ENCODE results near the gene MYO18A. TPM values are rescaled to one million over a fixed set of nuclear protein-coding genes. Genes with fewer than 3 reads are reported as not detected.

The MYO18A gene
- total RNA-seq, 4 donors from 2014 or later = 71.6 to 125 (median 104) TPM

GRCh38 chr17:29115961-29116803, 64.0 kb downstream of the MYO18A start:
- 48 to 57% methylated on average over 16 to 19 of the region's 20 CpGs for WGBS, 2 donors
- no peak overlapping the region for H3K4me3 ChIP-seq
- peak overlapping the region in 1 of 4 donors; percentile 19 for H3K27ac ChIP-seq
- H3K4me1 ChIP-seq = peaks cover 0 to 42% (median 15%) of the 10 kb centered on the region in 4 donors
- no peak for DNase-seq (ENCODE audit: low spot score in 2 of 2)
- no peak for TF ChIP-seq POLR2A (IDR thresholded peaks at IDR 0.05)
- TF ChIP-seq EP300 (IDR thresholded peaks at IDR 0.05) = no peak
- TF ChIP-seq CTCF (IDR thresholded peaks at IDR 0.05) = peak in 3 of 5 experiments; percentile 11 to 37 (median 22)
- H3K36me3 ChIP-seq = peaks cover 1 to 77% (median 25%) of the 10 kb centered on the region in 3 donors
- no peaks in the 10 kb centered on the region for H3K27me3 ChIP-seq
- no peaks in the 10 kb centered on the region for H3K9me3 ChIP-seq

GRCh38 chr17:29115435-29115834, 64.8 kb downstream of the MYO18A start:
- 96 to 100% methylated on average over 3 to 4 of the region's 9 CpGs for WGBS, 2 donors
- Histone ChIP-seq H3K4me1 (peaks cover 0 to 42% (median 15%) of the 10 kb centered on the region in 4 donors), H3K27ac (peak overlapping the region in 1 of 4 donors; percentile 19), H3K36me3 (peaks cover 3 to 76% (median 18%) of the 10 kb centered on the region in 3 donors), H3K4me3 (no peak overlapping the region), H3K27me3 (no peaks in the 10 kb centered on the region), H3K9me3 (no peaks in the 10 kb centered on the region)
- no peak for DNase-seq (ENCODE audit: low spot score in 2 of 2)
- TF ChIP-seq EP300 (IDR thresholded peaks at IDR 0.05) (no peak), POLR2A (IDR thresholded peaks at IDR 0.05) (no peak), CTCF (IDR thresholded peaks at IDR 0.05) (no peak)

- H3K36me3 ChIP-seq = peaks cover 3 to 76% (median 8%) of the 10 kb centered on the region in 3 donors
- no peak for DNase-seq (ENCODE audit: low spot score in 2 of 2)
- WGBS, 2 donors = 80 to 90% methylated on average over 5 of the region's 5 CpGs
- no peaks in the 10 kb centered on the region for H3K27me3 ChIP-seq
- H3K9me3 ChIP-seq = no peaks in the 10 kb centered on the region
- TF ChIP-seq POLR2A (IDR thresholded peaks at IDR 0.05) (no peak), CTCF (IDR thresholded peaks at IDR 0.05) (no peak), EP300 (IDR thresholded peaks at IDR 0.05) (no peak)
- H3K27ac ChIP-seq = peak overlapping the region in 2 of 4 donors; percentile 29 to 50
- no peak overlapping the region for H3K4me3 ChIP-seq
- peaks cover 0 to 42% (median 15%) of the 10 kb centered on the region in 4 donors for H3K4me1 ChIP-seq
Observed at GRCh38 chr17:29114141-29114540, 66.1 kb downstream of the MYO18A start.

- WGBS, 2 donors = 65 to 70% methylated on average over 6 of the region's 6 CpGs
- H3K4me3 ChIP-seq = no peak overlapping the region
- peak overlapping the region in 2 of 4 donors; percentile 29 to 50 for H3K27ac ChIP-seq
- no peaks in the 10 kb centered on the region for H3K9me3 ChIP-seq
- TF ChIP-seq CTCF (IDR thresholded peaks at IDR 0.05) (no peak), EP300 (IDR thresholded peaks at IDR 0.05) (no peak), POLR2A (IDR thresholded peaks at IDR 0.05) (no peak)
- DNase-seq (ENCODE audit: low spot score in 2 of 2) = no peak
- H3K27me3 ChIP-seq = no peaks in the 10 kb centered on the region
- H3K4me1 ChIP-seq = peaks cover 0 to 44% (median 15%) of the 10 kb centered on the region in 4 donors
- peaks cover 3 to 76% (median 5%) of the 10 kb centered on the region in 3 donors for H3K36me3 ChIP-seq
Observed at GRCh38 chr17:29113334-29113733, 66.9 kb downstream of the MYO18A start.

- no peak for TF ChIP-seq POLR2A (IDR thresholded peaks at IDR 0.05)
- TF ChIP-seq EP300 (IDR thresholded peaks at IDR 0.05) = peak in 1 of 2 donors; percentile 31
- H3K27ac ChIP-seq = peak overlapping the region in 2 of 4 donors; percentile 31 to 50
- H3K4me3 ChIP-seq = no peak overlapping the region
- H3K27me3 ChIP-seq = no peaks in the 10 kb centered on the region
- DNase-seq (ENCODE audit: low spot score in 2 of 2) = peak; percentile 61 to 67
- 36 to 43% methylated on average over 11 of the region's 11 CpGs for WGBS, 2 donors
- peaks cover 0 to 43% (median 15%) of the 10 kb centered on the region in 4 donors for H3K4me1 ChIP-seq
- no peaks in the 10 kb centered on the region for H3K9me3 ChIP-seq
- H3K36me3 ChIP-seq = peaks cover 3 to 76% (median 5%) of the 10 kb centered on the region in 3 donors
Observed at GRCh38 chr17:29112771-29113295, 67.4 kb downstream of the MYO18A start.

Measured in tibial nerve (tissue), 4 donors.